NOMO-1 treated with dmso at 0.1 percent for 144 hours (cell line): ENCODE data around the gene PCDH9.

Experiments
- DNase-seq: peaks from one replicate; lab custom pipeline; 2025; ENCODE audit not compliant: unreplicated experiment; lab: John Stamatoyannopoulos, UW

The PCDH9 gene

GRCh38 chr13:67225252-67226159 is 4.6 kb downstream of the PCDH9 start:
- DNase-seq: no peak

GRCh38 chr13:67224148-67224846 is 5.8 kb downstream of the PCDH9 start:
- peak; percentile 5 for DNase-seq

GRCh38 chr13:67223742-67224141 is 6.4 kb downstream of the PCDH9 start:
- no peak for DNase-seq

DNA sequence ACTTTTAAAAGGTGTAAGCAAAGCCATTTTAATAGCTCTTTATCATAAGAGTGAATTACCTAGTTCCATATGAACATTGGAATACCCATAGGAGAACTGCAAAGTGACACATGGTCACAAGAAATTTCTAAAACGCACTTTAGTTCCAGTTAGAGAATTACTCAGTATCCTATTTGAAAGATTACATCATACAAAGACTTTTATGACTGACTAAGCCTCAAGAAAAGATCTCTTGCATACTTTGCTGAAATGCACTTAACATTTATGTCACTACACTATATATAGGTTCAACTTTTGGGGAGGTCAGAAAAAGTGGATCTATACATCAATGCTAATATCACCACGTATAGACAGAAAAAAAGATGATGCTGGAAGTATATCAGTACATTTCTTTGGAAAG is 7.1 kb downstream of the PCDH9 start:
- DNase-seq: no peak

DNA sequence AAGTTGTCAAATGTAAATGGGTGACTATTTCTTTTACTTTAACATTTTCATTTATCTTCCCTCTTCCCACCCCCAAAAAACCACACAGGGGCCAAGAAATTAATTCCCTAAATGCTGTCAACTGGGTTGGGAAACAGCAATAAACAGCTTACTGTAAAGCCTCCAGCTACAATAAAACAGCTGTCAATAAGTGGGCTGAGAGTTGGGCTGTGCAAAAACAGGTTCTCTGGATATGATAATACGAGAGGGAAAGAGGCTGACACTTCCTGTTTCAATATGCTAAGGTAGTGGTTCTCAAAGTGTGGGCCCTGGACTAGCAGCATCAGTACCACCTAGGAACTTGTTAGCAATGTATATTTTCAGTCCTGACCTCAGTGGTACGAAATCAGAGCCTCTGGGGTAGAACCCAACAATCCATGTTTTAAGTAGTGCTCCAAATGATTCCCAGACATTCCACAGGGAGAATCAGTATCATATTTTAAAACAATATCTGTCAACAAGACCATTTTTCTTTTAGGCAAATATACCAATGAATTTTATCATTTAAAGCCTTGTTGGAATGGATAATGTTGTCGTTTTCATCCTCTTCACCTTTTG is 8.4 kb downstream of the PCDH9 start:
- no peak for DNase-seq

- no peak for DNase-seq
Observed at GRCh38 chr13:67219113-67219512, 11.0 kb downstream of the PCDH9 start.

GRCh38 chr13:67217880-67218279 is 12.3 kb downstream of the PCDH9 start:
- DNase-seq: no peak

- no peak for DNase-seq
Observed at GRCh38 chr13:67216864-67217263, 13.3 kb downstream of the PCDH9 start.

- DNase-seq: no peak
Observed at GRCh38 chr13:67210208-67210607, 19.9 kb downstream of the PCDH9 start.

GRCh38 chr13:67208552-67208951 is 21.6 kb downstream of the PCDH9 start:
- no peak for DNase-seq

DNA sequence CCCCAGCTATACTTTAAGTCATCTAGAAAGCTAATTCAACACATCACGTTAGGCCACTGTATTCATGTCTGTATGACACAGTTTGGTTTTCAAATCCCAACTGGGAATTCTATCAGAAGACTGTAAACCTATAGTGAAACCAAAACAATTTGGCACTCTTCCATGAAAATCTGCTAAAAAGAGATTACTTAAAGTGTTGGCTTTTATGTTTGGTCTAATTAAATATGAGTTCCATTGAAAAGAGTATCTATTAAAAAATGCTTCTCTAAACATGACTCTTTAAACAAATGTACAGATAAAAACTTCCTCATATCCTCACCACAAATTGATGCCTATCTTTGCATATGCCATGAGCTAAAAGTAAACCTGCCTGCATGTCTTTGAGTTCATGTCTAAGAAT is 25.4 kb downstream of the PCDH9 start:
- DNase-seq: no peak

DNA sequence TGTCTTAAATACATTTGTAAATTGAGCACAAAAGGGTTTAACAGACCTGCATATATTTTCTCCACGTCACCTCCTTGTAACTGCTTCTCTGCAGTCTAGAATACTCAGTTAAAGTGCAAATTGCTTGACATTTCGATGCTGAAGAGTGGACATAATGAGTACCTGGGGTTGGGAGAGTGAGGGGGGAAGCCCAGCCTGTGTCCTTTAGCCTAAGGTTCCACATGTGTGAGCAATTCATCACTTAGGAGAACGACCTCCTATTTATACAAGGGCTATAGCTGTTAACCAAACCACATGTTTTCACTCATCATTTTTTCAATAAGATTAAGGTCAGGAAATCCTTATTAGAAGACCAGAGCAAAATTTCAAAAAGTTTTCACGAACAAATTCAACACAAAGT is 29.5 kb downstream of the PCDH9 start:
- DNase-seq: no peak

DNA sequence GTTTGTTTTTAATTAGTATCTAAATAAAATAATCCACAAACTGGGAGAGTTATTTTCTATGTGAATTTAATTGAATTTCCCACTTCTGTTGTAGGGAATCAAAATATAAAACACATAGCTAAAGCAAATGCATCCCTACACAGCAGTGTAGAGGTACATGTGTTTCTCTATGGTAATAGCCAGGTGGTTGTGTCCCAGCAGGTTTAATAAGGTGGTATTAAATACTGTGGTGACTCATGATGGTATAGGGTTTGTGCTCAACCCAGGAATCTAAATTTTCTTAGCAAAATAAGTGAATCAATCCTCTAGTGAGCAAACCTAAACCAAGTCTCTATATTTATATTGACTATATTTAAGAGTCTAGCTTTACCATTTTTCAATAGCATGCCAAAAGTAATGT is 30.0 kb downstream of the PCDH9 start:
- DNase-seq: no peak

DNA sequence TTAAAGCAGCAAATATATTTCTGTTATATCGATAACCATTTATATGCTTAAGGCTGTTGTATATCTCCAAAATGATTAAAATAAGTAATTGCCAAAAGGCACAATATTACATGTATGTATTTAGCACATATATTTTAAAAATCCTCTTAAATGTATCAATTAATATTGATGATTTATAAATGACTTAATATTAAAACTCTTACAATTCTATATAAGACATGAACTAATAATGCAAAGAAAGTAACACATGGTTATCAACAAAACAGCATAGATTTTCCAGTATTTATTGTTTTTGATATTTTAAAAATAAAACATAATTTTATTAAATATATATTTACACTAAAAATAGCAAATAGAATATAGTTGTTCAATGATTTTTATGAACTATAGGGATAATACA is 32.4 kb downstream of the PCDH9 start:
- DNase-seq: no peak

GRCh38 chr13:67193979-67194378 is 36.2 kb downstream of the PCDH9 start:
- no peak for DNase-seq

GRCh38 chr13:67192751-67193150 is 37.4 kb downstream of the PCDH9 start:
- no peak for DNase-seq

- DNase-seq: no peak
Observed at GRCh38 chr13:67186995-67187569, 43.1 kb downstream of the PCDH9 start.

DNA sequence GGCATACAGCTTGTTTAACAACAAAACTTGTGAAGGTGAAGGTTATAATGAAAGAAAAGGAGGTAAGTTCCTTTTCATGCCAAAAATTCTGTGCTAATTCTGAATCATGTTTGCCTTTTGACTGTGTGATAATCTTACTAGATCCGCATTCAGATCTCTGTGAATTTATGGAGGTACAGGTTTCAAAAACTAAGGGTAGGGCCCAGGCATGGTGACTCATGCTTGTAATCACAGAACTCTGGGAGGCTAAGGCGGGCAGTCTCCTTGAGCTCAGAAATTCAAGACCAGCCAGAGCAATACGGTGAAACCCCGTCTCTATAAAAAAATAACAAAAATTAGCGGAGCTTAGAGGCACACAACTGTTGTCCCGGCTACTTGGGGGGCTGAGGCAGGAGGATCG is 45.9 kb downstream of the PCDH9 start:
- DNase-seq: no peak

DNA sequence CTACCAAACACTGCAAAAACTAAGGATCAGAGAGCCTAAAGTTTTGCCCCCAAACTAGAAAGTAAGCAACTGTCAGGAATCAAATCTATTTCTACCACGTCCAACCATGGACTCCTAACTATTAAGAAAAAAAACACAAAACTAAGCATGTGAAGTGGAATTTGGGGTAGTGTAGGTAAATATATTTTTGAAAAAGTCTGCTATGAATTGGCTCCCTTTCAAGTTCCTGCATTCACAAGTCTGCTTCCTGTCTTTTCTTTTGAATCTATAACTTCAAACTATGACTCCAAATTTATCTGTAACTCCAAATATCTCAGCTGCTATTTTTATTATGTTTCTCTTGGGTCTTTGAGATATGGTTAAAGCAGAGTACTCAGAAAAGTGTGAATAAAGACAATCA is 47.0 kb downstream of the PCDH9 start:
- no peak for DNase-seq

DNA sequence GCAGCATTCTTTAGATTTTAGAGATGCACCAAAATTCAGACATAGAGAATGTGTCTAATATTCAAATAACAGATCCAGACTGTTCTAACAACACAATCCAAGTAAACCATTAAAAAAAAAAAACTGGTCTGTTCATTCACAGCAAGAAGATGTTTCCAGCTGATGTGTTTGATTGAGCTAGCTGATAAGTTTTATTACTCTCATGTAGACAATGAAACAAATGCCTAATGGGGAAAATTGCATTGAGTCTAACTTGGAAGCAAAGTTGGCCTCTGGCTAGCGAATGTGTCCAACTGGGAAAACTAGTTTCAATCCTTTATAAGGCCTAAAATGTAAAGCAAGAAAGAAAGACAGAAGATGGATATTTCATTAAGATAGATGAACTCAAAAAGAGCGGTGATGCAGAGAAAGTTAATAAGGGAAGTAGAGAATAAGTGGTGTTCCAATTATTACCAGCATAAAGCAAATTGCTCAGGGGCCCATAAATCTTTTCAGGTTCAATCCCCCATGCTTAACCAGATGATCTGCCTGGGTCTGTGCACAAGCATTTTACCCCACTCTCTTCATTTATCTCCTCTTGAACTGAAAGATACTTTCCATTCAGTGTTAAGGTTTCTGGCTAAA is 54.2 kb downstream of the PCDH9 start:
- no peak for DNase-seq

DNA sequence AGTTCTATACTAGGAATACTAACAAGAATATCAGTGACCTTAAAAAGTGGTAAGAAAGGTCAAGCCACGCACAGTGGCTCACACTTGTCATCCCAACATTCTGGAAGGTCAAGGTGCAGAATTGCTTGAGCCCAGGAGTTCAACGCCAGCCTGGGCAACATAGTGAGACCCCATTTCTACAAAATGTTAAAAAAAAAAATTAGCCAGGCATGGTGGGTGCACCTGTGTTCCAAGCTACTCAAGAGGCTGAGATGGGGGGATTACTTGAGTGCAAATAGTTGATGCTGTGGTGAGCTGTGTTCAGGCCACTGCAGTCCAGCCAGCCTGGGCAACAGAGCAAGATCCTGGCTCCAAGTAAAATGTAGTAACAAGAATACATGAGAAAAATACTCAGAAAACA is 61.8 kb downstream of the PCDH9 start:
- no peak for DNase-seq
